ENCODE measurements around the gene POC1A.
"Not testable (repeated sequence)": the region's sequence is repeated elsewhere in the genome, so short reads cannot be mapped to it uniquely, and the experiment has no call there.

DNA sequence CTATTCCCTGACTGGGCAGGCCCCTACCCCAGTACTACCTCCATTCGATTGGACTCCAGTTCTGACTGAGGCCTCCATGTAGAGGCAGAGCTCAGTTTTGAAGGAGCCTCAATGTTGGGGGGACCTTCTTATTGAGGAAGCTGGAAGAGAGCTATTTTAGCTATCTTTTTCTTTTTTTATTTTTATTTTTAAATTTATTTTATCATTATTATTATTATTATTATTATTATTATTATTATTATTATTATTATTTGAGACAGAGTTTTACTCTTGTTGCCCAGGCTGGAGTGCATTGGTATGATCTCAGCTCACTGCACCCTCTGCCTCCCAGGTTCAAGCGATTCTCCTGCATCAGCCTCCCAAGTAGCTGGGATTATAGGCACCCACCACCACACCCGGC is 16.0 kb upstream of the POC1A start:
- not testable (repeated sequence) for TF ChIP-seq POLR2A (IDR thresholded peaks at IDR 0.05; ENCODE audit: low read length); GATA1 (IDR thresholded peaks at IDR 0.05; ENCODE audit: low read depth, low read length)

All from erythroblast (primary cell).